Stimulated activated CD4-positive, alpha-beta T cell treated with anti-CD3 and anti-CD28 coated beads, Interleukin-2, amount 100 ng/mL, for 48 hours (primary cell): ENCODE results near the gene ZP1.

Experiments used
- DNase-seq, 2 donors: peaks; one replicate each; pipeline ENCODE4 v3.0.0-alpha.2; 2020

Gene ZP1

DNA sequence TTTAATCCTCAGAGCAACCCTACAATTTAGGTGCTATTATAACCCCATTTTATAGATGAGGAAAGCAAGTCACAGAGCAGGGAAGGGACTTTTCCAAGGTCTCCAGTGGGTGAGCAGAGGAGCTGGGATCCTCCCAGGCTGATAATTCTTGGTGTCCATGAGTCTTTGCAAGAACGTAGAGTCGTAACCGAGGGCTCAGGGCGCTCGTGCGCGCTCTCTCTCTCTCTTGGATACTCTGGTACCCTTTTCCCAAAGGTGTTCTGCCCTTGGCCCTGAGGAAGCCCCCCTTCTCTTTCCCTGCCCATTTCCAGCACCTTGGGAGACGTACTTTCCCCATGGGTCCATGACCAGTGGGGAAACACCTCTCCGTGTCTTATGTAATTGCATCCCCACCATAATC is 5.2 kb upstream of the ZP1 start:
- no peak for DNase-seq

DNA sequence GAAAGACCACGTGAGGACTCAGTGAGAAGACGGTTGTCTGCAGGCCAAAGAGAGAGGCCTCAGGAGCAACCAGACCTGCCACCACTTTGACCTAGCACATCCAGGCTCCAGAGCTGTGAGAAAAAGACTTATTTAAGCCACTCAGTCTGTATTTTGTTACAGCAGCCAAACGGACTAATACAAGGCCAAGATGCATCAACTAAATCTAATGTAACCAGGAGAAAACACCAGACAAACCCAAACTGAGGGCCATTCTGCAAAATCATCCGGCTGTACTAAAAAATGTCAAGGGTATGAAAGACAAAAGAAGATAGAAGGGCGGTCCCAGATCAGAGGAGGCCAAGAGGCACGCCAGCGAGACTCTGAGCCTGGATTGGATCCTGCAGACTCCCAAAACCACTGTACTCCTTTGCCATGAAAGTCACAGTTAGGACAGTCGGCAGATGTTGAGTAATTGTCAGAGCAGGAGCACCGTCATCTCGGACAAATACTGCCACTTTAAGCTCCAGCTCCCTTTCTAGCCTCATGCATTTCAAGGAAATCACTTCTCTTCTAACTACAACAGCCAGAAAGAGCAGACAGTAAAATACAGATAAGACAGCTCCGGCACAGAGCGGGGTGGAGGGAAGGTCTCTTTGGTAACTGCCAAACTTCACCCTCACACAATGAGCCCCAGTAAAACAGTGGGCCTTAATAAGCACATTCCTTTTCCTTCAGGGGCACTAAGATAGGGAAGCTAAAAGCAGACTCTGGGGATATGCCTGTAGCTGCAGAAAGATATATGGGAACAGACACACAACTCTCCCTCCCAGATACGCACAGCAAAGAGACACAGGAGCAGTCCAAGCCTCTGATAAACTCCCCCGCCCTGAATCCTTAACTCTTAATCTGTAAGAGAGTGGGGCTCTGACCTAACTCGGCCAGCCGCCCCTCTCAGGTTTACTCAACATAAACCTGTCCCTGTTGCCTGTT is 3.5 kb upstream of the ZP1 start:
- DNase-seq = no peak

DNA sequence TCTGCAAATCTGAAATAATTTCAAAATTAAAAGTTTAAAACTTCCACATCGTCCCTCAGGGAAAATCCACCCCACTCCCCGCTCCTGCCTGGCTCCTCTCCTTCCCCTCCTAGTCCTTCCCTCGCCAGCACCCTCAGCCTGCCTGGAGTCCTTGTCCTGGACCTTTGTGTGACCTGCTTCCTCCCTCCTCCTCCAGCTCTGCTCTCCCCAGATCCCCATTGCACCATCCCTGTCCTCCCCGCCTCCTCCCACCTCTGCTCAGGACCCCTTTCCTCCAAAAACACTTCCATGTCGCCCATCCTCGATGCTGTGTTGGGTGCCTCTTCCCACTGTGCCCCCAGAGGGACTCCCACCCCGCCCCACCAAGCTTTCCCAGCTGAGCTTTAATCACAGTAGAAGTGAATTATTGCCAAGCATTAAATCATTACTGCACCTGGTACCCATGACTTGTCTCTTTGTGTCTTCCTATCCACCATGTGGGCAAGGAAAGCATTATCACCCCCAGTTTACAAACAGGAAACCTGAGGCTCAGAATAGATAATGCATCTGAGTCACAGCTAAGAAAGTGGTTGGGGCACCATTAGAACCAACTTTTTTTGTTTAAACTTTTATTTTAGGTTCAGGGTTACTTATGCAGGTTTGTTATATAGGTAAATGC is 2.4 kb upstream of the ZP1 start:
- DNase-seq = no peak

DNA sequence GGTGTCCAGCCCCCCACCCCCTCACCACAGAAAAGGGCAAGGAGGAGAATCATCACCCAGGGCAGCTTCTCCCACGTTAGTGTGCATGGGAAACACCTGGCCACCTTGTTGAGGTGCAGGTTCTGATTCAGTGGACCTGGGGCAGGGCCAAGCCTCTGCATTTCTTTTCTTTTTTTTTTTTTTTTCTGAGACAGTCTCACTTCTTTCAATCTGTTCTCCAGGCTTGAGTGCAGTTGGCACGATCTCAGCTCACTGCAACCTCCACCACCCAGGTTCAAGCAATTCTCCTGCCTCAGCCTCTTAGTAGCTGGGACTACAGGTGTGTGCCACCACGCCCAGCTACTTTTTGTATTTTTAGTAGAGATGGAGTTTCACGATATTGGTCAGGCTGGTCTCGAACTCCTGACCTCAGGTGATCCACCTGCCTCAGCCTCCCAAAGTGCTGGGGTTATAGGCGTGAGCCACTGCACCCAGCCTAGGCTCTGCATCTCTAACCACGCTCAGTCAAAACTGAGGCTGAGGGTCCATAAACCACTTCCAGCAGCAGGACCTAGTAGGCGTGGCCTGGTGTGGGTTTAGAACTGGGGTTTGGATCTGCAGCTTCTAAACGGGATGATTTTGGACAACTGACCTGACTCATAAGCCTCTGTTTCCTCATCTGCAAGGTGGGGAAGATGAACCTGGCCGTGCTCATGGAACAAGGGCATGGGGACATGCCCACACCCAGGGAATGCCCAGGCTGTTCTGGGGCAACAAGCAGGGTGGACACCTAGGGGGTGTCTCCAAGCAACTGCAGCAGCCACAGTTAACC is 734 bp downstream of the ZP1 start:
- no peak for DNase-seq

GRCh38 chr11:60868682-60869450 is 1.5 kb downstream of the ZP1 start:
- no peak for DNase-seq

GRCh38 chr11:60869451-60869825 is 2.1 kb downstream of the ZP1 start:
- no peak for DNase-seq

GRCh38 chr11:60870276-60870675 is 2.9 kb downstream of the ZP1 start:
- no peak for DNase-seq

GRCh38 chr11:60870733-60871377 is 3.5 kb downstream of the ZP1 start:
- no peak for DNase-seq

GRCh38 chr11:60871378-60872061 is 4.2 kb downstream of the ZP1 start:
- no peak for DNase-seq

DNA sequence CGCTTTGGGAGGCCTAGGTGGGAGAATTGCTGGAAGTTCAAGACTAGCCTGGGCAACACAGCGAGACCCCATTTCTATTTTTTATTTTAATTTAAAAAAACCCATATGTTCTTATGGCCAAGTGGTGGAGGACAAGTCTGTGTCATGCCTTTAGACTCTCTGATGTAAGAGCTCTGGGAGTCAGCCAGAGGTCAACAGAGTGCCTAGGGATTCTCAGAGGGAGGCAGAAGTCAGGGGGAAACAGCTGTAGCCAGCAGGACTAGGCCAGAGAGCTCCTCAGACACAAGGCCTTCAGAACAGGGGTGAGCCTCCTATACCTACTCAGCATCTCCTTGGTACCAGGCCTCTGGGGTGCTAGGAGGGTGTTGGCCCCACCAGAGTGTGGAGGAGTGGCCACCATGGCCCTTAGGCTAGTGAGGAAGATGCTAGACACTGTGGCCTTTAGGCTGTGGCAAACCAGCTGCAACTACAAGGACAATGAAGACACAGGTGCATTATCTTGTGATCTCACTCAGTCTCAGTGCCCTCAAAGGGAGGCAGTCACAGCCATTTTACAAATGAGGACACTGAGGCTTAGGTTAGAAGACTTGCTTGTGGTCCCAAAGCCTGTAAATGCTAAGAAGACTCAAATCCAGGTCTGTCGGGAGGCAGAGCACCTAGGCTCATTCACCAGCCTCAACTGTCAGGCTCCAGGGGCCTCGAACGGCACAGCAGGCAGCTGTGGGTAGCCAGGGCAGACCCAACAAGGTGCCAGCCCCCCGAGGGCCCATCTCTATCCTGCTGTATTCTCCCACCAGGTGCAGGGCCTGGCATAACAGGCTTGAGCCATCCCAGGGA is 5.0 kb downstream of the ZP1 start:
- DNase-seq = no peak

DNA sequence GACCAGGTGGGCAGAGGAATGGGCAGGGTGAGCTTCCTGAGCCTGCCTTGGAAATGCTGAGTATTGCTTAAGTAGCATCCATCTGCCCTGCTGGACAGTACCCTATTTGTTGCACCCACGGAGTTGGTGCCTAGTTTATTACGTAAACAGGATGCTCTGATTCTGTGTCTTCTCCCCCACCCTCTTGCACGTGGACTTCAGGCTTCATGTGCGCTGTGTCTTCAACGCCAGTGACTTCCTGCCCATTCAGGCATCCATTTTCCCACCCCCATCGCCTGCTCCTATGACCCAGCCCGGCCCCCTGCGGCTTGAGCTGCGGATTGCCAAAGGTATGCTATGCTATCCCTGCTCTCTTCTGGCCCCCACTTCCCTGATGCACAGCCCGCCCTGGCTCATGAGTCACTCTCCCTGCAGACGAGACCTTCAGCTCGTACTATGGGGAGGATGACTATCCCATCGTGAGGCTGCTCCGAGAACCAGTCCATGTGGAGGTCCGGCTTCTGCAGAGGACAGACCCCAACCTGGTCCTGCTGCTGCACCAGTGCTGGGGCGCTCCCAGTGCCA is 5.7 kb downstream of the ZP1 start:
- DNase-seq = no peak

- no peak for DNase-seq
Measured at GRCh38 chr11:60873533-60873932, 6.2 kb downstream of the ZP1 start.

DNA sequence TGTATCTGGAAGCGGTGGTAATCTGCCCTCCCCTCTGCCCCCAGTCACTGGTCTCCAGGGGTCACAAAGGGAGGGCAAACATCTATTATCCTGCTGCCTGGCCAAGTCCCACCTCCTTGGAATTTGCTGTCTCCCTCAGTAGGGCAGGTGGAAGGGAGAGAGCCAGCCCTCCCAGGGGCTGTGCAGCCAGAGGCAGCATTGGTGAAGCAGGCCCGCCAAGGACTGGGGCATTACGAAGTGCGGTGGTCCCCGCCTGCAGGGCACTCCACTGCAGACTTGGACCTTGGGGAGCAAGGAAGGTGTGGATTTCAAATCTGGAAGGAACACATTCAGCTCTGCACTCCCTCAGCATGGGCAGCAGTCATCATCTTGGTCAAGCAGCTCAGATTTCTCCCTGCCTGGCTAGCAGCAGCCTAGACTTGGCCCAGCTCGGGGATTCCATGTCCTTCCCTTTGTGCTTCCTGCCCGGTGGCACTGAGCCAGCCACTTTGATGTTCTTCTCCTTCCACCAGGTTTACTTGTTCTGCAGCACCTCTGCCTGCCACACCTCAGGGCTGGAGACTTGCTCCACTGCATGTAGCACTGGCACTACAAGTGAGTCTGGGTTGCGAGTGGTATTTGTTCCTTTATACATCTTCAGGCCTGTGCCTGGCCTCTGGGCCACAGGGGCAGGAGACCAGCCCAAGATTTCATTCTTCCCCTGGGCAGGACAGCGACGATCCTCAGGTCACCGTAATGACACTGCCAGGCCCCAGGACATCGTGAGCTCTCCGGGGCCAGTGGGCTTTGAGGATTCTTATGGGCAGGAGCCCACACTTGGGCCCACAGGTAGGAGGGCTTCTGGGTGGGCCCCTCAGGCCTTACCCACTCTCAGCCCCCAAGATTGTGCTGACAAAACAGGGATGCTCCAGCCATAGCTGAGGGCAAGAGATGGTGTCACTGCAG is 7.4 kb downstream of the ZP1 start:
- no peak for DNase-seq

GRCh38 chr11:60875366-60876167 is 8.2 kb downstream of the ZP1 start:
- DNase-seq = no peak

GRCh38 chr11:60876168-60876485 is 8.8 kb downstream of the ZP1 start:
- DNase-seq = no peak

DNA sequence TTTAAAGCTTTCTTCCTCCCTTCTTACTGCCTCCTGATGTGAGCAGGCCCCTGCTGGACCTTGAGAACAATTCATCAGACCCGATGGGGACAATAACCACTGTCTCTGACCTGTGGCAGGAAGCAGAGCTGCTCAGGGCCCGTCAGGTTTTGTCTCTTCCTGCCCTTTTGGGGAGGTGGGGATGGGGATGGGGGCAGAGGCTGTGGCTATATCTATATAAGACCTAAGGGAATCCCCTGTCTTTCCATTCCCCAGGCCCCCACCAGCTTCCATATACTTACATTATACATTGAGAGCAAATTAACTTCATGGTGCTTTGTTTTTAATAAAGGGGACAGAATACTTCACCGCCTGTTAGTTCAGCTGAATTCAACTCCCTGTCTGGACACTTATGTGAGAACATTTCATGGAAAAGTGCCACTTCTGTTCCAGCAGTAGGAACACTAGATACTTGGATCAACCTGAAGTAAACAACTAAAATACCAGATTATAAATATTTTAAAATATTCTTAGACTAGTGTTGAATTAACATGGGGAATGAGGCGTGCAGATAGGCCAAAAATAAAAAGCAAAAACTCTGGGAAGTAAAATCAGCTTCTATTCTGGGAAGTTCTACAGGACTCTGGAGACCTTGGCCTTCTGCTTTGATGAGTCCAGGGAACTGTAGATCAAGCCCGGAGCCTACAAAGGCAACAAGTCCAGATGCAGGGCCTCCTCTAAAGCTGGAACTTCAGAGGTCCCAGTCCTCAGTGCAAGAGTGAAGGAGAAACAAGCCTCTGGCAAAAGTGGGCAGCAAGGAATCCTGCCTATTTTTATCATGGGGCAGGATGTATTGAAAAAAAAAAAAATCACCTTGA is 11.1 kb downstream of the ZP1 start:
- no peak for DNase-seq

DNA sequence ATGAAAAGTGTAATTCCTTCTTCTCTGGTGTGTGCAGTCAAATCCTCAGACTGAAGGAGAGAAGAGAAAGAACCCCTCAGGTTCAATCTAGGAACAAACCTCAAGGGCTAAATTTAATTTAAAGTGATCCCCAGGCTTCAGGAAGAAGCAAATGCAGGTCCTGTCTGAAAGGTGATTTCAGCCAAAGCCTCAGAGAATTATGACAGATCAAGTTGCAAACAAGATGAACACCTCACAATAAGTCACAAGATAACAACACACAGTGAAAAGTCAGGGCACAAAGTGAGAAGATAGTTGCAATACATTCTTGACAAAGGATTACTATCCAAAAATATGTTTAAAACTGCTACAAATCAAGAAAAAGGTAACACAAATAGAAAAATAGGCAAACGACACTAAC is 11.8 kb downstream of the ZP1 start:
- no peak for DNase-seq
